ENCODE measurements around the gene NPM1. TPM values are rescaled to one million over a fixed set of nuclear protein-coding genes. Genes with fewer than 3 reads are reported as not detected.
A peak's percentile ranks its signal among the peaks of the same experiment; 100 is the strongest.

Gene NPM1
- total and polyA plus RNA-seq, 7 donors: 452 to 2,554 (median 635) TPM

- H3K9me3 ChIP-seq: no peaks in the 10 kb centered on the region
- WGBS, 3 donors: 97 to 98% (median 97%) methylated on average over 25 of the region's 25 CpGs
- intact Hi-C loops (cut with DNase I): no loop called here
Measured at GRCh38 chr5:171386006-171386671, 1.5 kb upstream of the NPM1 start.

GRCh38 chr5:171386861-171387344 is 746 bp upstream of the NPM1 start:
- Histone ChIP-seq H3K27me3 (ENCODE audit: insufficient read depth in 3 of 3, low read length in 2 of 3) (peaks cover 0 to 1% (median 0%) of the 10 kb centered on the region in 3 donors), H3K36me3 (ENCODE audit: insufficient read depth in 1 of 2, low read depth in 1 of 2) (peaks cover 0 to 16% of the 10 kb centered on the region in 2 donors), H3K4me3 (peak overlapping the region; percentile 79), H3K27ac (peak overlapping the region; percentile 84), H3K9me3 (no peaks in the 10 kb centered on the region), H3K4me1 (peaks cover 27% of the 10 kb centered on the region)
- TF ChIP-seq CTCF (IDR thresholded peaks at IDR 0.05): no peak
- DNase-seq (no peak), ATAC-seq (no peak)
- intact Hi-C loops (cut with DNase I): no loop called here
- WGBS, 3 donors: 19 to 20% (median 20%) methylated on average over 20 of the region's 20 CpGs

More at GRCh38 chr5:171386006-171386671, 1.5 kb upstream of the NPM1 start:
- peaks cover 21% of the 10 kb centered on the region for H3K4me1 ChIP-seq
- no peak overlapping the region for H3K27ac ChIP-seq
- peaks cover 0 to 5% (median 0%) of the 10 kb centered on the region in 3 donors for H3K27me3 ChIP-seq (ENCODE audit: insufficient read depth in 3 of 3, low read length in 2 of 3)
- H3K4me3 ChIP-seq: no peak overlapping the region
- ATAC-seq (no peak), DNase-seq (no peak)
- TF ChIP-seq CTCF (IDR thresholded peaks at IDR 0.05): no peak
- H3K36me3 ChIP-seq (ENCODE audit: insufficient read depth in 1 of 2, low read depth in 1 of 2): peaks cover 0 to 9% of the 10 kb centered on the region in 2 donors

- 1% methylated on average over 49 to 56 of the region's 56 CpGs for WGBS, 3 donors
- ATAC-seq: peak; percentile 59 to 73 (median 66)
- intact Hi-C loops (cut with DNase I): no loop called here
- peaks cover 27% of the 10 kb centered on the region for H3K4me1 ChIP-seq
- no peak for TF ChIP-seq CTCF (IDR thresholded peaks at IDR 0.05)
- DNase-seq: peak; percentile 80 to 87
- H3K27ac ChIP-seq: peak overlapping the region; percentile 84
- H3K27me3 ChIP-seq (ENCODE audit: insufficient read depth in 3 of 3, low read length in 2 of 3): no peaks in the 10 kb centered on the region
- H3K9me3 ChIP-seq: no peaks in the 10 kb centered on the region
- peak overlapping the region; percentile 79 for H3K4me3 ChIP-seq
- peaks cover 0 to 29% of the 10 kb centered on the region in 2 donors for H3K36me3 ChIP-seq (ENCODE audit: insufficient read depth in 1 of 2, low read depth in 1 of 2)
Measured at GRCh38 chr5:171387970-171388815, 544 bp downstream of the NPM1 start.

GRCh38 chr5:171388816-171389168 is 1.1 kb downstream of the NPM1 start:
- Histone ChIP-seq H3K4me1 (peaks cover 27% of the 10 kb centered on the region), H3K27me3 (ENCODE audit: insufficient read depth in 3 of 3, low read length in 2 of 3) (no peaks in the 10 kb centered on the region), H3K4me3 (peak overlapping the region; percentile 79), H3K36me3 (ENCODE audit: insufficient read depth in 1 of 2, low read depth in 1 of 2) (peaks cover 0 to 35% of the 10 kb centered on the region in 2 donors), H3K9me3 (no peaks in the 10 kb centered on the region), H3K27ac (peak overlapping the region; percentile 84)
- TF ChIP-seq CTCF (IDR thresholded peaks at IDR 0.05): no peak
- no peak for DNase-seq
- 8 to 9% (median 9%) methylated on average over 14 of the region's 14 CpGs for WGBS, 3 donors
- ATAC-seq: no peak
- intact Hi-C loops (cut with DNase I): no loop called here
